Small intestine (tissue), 7 donors: ENCODE measurements around the gene ITGA7. TPM values are rescaled to one million over a fixed set of nuclear protein-coding genes. Genes with fewer than 3 reads are reported as not detected.

Experiments
- DNase-seq, 2 donors: peaks; one replicate each; pipeline versions ENCODE4 v3.0.0 to v3.0.0-alpha.2; 2013
- FAIRE-seq: peaks from 2 replicates; lab custom pipeline; 2012; peaks lifted over from hg19 to GRCh38; lab: Jason Lieb, UNC
- H3K27ac ChIP-seq, 3 donors: one replicate each; pipeline ENCODE4 v1.5.1; 2013; ENCODE audit warnings: low read length in 2 of 3, mild to moderate bottlenecking in 2 of 3, control low read depth in 1 of 3, inconsistent platforms in 1 of 3, low read depth in 1 of 3, moderate library complexity in 1 of 3
- H3K27me3 ChIP-seq, 3 donors: one replicate each; pipeline ENCODE4 v1.6.1; 2013; ENCODE audit warnings: low read length in 3 of 3, inconsistent platforms in 1 of 3; ENCODE audit not compliant: control insufficient read depth in 3 of 3, insufficient read depth in 3 of 3
- H3K36me3 ChIP-seq, 3 donors: one replicate each; pipeline ENCODE4 v1.6.1; 2013; ENCODE audit warnings: low read length in 3 of 3, inconsistent platforms in 1 of 3, low read depth in 1 of 3, mild to moderate bottlenecking in 1 of 3, moderate library complexity in 1 of 3; ENCODE audit not compliant: control insufficient read depth in 3 of 3, insufficient read depth in 2 of 3
- H3K4me1 ChIP-seq, 3 donors: one replicate each; pipeline ENCODE4 v1.6.1; 2013; ENCODE audit warnings: low read length in 2 of 3, inconsistent platforms in 1 of 3, low read depth in 1 of 3, mild to moderate bottlenecking in 1 of 3, moderate library complexity in 1 of 3; ENCODE audit not compliant: control insufficient read depth in 3 of 3, insufficient read depth in 2 of 3
- H3K4me3 ChIP-seq, 3 donors: one replicate each; pipeline ENCODE4 v1.5.1; 2013; ENCODE audit warnings: low read length in 3 of 3, control low read depth in 1 of 3, inconsistent platforms in 1 of 3, low read depth in 1 of 3, mild to moderate bottlenecking in 1 of 3, moderate library complexity in 1 of 3
- H3K9me3 ChIP-seq, 2 donors: one replicate each; pipeline ENCODE4 v1.6.1; 2013; ENCODE audit warnings: low read depth in 1 of 2, low read length in 1 of 2; ENCODE audit not compliant: control insufficient read depth in 2 of 2, insufficient read depth in 1 of 2
- WGBS, 3 donors: extraction: QIAGEN DNeasy Blood & Tissue Kit; methylation state at CpG; one replicate each; pipeline ENCODE4 v1.1.7; 2013; 5-methylcytosine and 5-hydroxymethylcytosine counted together
- polyA plus RNA-seq, 4 donors: library from polyadenylated mRNA; stranded (reverse) in 3 of 4; unstranded in 1 of 4; fragments of 200-250 nt in 3 of 4; fragments of 120-200 nt in 1 of 4; gene quantifications; one replicate each; pipeline versions ENCODE4 v1.2.1 to v1.2.3, GENCODE V29; 2013
- donor health status: healthy with polysubstance abuse.
- donor health status: control.
- donor health status: control.
- donor health status: Bipolar disorder and iron deficiency.
- donor health status: healthy.

ITGA7 gene
- polyA plus RNA-seq, 4 donors, result 6.3 to 81.6 (median 29.6) TPM

DNA sequence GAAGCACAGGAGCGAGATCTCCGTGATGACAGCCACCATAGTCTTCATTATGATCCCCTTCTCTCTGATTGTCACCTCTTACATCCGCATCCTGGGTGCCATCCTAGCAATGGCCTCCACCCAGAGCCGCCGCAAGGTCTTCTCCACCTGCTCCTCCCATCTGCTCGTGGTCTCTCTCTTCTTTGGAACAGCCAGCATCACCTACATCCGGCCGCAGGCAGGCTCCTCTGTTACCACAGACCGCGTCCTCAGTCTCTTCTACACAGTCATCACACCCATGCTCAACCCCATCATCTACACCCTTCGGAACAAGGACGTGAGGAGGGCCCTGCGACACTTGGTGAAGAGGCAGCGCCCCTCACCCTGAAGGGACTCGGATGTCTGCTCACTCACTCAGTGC, 70.2 kb downstream of the ITGA7 start:
- Histone ChIP-seq H3K4me1 (no peaks in the 10 kb centered on the region), H3K4me3 (no peak overlapping the region), H3K36me3 (no peaks in the 10 kb centered on the region), H3K27me3 (peaks cover 0 to 6% (median 3%) of the 10 kb centered on the region in 3 donors), H3K27ac (no peak overlapping the region), H3K9me3 (no peaks in the 10 kb centered on the region)
- FAIRE-seq (no peak), DNase-seq (peak in 1 of 2 donors; percentile 15)
- 88 to 93% (median 92%) methylated on average over 15 of the region's 15 CpGs for WGBS, 3 donors

DNA sequence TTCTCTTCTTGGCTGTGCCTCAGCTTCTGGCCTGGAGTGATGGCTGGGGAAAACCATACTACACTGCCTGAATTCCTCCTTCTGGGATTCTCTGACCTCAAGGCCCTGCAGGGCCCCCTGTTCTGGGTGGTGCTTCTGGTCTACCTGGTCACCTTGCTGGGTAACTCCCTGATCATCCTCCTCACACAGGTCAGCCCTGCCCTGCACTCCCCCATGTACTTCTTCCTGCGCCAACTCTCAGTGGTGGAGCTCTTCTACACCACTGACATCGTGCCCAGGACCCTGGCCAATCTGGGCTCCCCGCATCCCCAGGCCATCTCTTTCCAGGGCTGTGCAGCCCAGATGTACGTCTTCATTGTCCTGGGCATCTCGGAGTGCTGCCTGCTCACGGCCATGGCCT, 70.9 kb downstream of the ITGA7 start, which contains the start of gene OR10P1:
Gene OR10P1, plus strand, starts transcription at position 40 of the 400 bp plus-strand sequence. Its CDS starts 0 bp downstream, at position 40.
- no peak for DNase-seq
- H3K4me3 ChIP-seq, result no peak within 1 kb of the TSS
- H3K4me1 ChIP-seq, result no peaks in the 10 kb centered on the region
- no peak for FAIRE-seq
- H3K9me3 ChIP-seq, result no peaks in the 10 kb centered on the region
- no peaks in the 10 kb centered on the region for H3K36me3 ChIP-seq
- H3K27me3 ChIP-seq, result peaks cover 0 to 7% (median 3%) of the 10 kb centered on the region in 3 donors
- WGBS, 3 donors, result 83 to 91% (median 83%) methylated on average over 6 of the region's 6 CpGs
- no peak within 1 kb of the TSS for H3K27ac ChIP-seq

DNA sequence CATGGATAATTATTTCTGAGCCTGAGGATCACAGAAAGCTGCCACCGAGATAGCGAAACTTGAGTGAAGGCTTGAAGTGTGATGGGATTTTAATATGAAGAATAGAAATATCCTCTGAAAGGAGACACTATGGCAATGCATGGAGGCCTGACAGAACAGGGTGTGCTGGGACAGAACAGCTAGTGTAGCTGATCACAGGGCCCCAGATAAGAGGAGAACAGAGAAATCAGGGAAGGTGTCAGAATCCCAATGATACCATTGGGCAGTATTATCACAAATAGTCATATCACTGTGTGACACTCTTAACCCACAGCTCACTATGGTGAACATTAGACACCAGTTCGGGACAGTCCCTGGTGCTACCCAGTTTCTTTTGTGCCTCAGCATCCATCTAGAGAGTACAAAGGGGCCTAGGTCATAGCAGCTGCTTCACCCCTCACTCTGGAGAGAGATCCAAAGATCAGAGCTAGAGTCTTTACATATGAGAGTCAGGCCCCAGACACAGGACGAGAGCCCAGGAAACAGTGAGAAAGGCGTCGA, 71.5 kb downstream of the ITGA7 start:
- WGBS, 3 donors, result 88 to 91% (median 88%) methylated on average over 6 of the region's 6 CpGs
- H3K27ac ChIP-seq, result no peak overlapping the region
- H3K4me1 ChIP-seq, result no peaks in the 10 kb centered on the region
- FAIRE-seq, result no peak
- H3K9me3 ChIP-seq, result no peaks in the 10 kb centered on the region
- no peak overlapping the region for H3K4me3 ChIP-seq
- peaks cover 0 to 7% (median 3%) of the 10 kb centered on the region in 3 donors for H3K27me3 ChIP-seq
- DNase-seq, result no peak
- no peaks in the 10 kb centered on the region for H3K36me3 ChIP-seq

Other genes starting within 250 kb of the ITGA7 start
- gene OR6C70, start 237.8 kb downstream of the ITGA7 start, polyA plus RNA-seq, result not detected
- gene OR6C68, start 215.5 kb downstream of the ITGA7 start, polyA plus RNA-seq, result not detected
- gene OR6C4, start 158.3 kb downstream of the ITGA7 start, polyA plus RNA-seq, result not detected
- gene OR2AP1, start 135.4 kb downstream of the ITGA7 start, polyA plus RNA-seq, result not detected
- gene OR10P1, start 71.0 kb downstream of the ITGA7 start, polyA plus RNA-seq, result not detected
- gene BLOC1S1, start 8.1 kb upstream of the ITGA7 start, polyA plus RNA-seq, result 100 to 1,000 TPM; 177 to 688 (median 434) TPM
- 10 to 100 TPM; 19.2 to 79.8 (median 56.5) TPM for gene RDH5, start 12.5 kb upstream of the ITGA7 start, polyA plus RNA-seq
- gene CD63, start 21.1 kb upstream of the ITGA7 start, polyA plus RNA-seq, result 1,000 to 10,000 TPM in 1 of 4 donors, 100 to 1,000 TPM in 3; 561 to 1,127 (median 702) TPM
- 1 to 10 TPM in 3 of 4 donors, under 1 TPM in 1; 0.22 to 4.2 (median 2.5) TPM for gene GDF11, start 35.2 kb upstream of the ITGA7 start, polyA plus RNA-seq
- gene SARNP, start 109.8 kb upstream of the ITGA7 start, polyA plus RNA-seq, result 10 to 100 TPM; 62.8 to 89.8 (median 75.3) TPM
- gene ORMDL2, start 110.1 kb upstream of the ITGA7 start, polyA plus RNA-seq, result 10 to 100 TPM; 27.1 to 50.4 (median 33.3) TPM
- gene DNAJC14, start 121.7 kb upstream of the ITGA7 start, polyA plus RNA-seq, result 10 to 100 TPM; 12.7 to 31.5 (median 19.2) TPM
- 1 to 10 TPM in 2 of 4 donors, under 1 TPM in 1, not detected in 1; 0.54 to 4.1 (median 1.3) TPM for gene MMP19, start 135.0 kb upstream of the ITGA7 start, polyA plus RNA-seq
- gene PYM1, start 220.0 kb upstream of the ITGA7 start, polyA plus RNA-seq, result 10 to 100 TPM; 35.5 to 85.7 (median 61.4) TPM
- gene DGKA, start 223.3 kb upstream of the ITGA7 start, polyA plus RNA-seq, result 100 to 1,000 TPM in 2 of 4 donors, 10 to 100 TPM in 2; 14.4 to 386 (median 180) TPM